SK-N-SH treated with all-trans-retinoic acid at 6 μM for 48 hours (cell line): ENCODE data around the gene COL4A2.

ENCODE experiments used
- ARNTL ChIP-seq: fragments of 450-650 bp; formaldehyde crosslinking; IDR thresholded peaks from 2 replicates; pipeline ENCODE4 v1.5.0; 2020; ENCODE audit warnings: low read depth, mild to moderate bottlenecking, moderate library complexity, borderline replicate concordance
- OSR1 ChIP-seq: fragments of 250-450 bp; sonication (Bioruptor Pico); IDR thresholded peaks from 2 replicates; pipeline ENCODE4 v1.8.0; 2022; ENCODE audit warnings: moderate library complexity, mild to moderate bottlenecking, inconsistent platforms
- PATZ1 ChIP-seq: fragments of 250-450 bp; sonication (Bioruptor Pico); IDR thresholded peaks from 2 replicates; pipeline ENCODE4 v1.8.0; 2020; ENCODE audit warnings: mild to moderate bottlenecking, moderate library complexity, borderline replicate concordance
- PPARA ChIP-seq: fragments of 250-450 bp; sonication (Bioruptor Pico); IDR thresholded peaks from 2 replicates; pipeline ENCODE4 v1.5.0; 2020; ENCODE audit warnings: mild to moderate bottlenecking, borderline replicate concordance
- SNAI2 ChIP-seq: fragments of 250-450 bp; sonication (Bioruptor Pico); IDR thresholded peaks from 2 replicates; pipeline ENCODE4 v1.5.0; 2020; ENCODE audit warnings: mild to moderate bottlenecking, moderate library complexity
- TSHZ2 ChIP-seq: fragments of 250-450 bp; sonication (Bioruptor Pico); IDR thresholded peaks from 2 replicates; pipeline ENCODE4 v1.5.0; 2020; ENCODE audit warnings: mild to moderate bottlenecking, moderate library complexity
- ZNF8 ChIP-seq: fragments of 450-650 bp; formaldehyde crosslinking; IDR thresholded peaks from 2 replicates; pipeline ENCODE4 v1.5.0; 2020; ENCODE audit warnings: mild to moderate bottlenecking, moderate library complexity

GRCh38 chr13:110450941-110451730, 144.1 kb downstream of the COL4A2 start:
- no peak for TF ChIP-seq ZNF8
- no peak for TF ChIP-seq PATZ1 (CRISPR knock-in tag)
- TF ChIP-seq ARNTL (CRISPR knock-in tag), result no peak
- no peak for TF ChIP-seq TSHZ2 (CRISPR knock-in tag)
- TF ChIP-seq PPARA (CRISPR knock-in tag), result no peak
- TF ChIP-seq SNAI2, result no peak
- TF ChIP-seq OSR1 (CRISPR knock-in tag), result no peak
